ENCODE measurements around the gene CDH3.

GRCh38 chr16:68617734-68618133, 27.4 kb upstream of the CDH3 start:
- no peak for TF ChIP-seq CTCF (conservative IDR thresholded peaks at IDR 0.05; ENCODE audit: low read length)
- no peak for TF ChIP-seq EZH2phosphoT487 (IDR thresholded peaks at IDR 0.05; ENCODE audit: borderline replicate concordance)

Measured in Loucy (cell line).